ENCODE results near the gene RAB37. TPM values are rescaled to one million over a fixed set of nuclear protein-coding genes. Genes with fewer than 3 reads are reported as not detected.

The RAB37 gene
- total RNA-seq, 1 experiment from 2014 or later = 0.17 TPM

DNA sequence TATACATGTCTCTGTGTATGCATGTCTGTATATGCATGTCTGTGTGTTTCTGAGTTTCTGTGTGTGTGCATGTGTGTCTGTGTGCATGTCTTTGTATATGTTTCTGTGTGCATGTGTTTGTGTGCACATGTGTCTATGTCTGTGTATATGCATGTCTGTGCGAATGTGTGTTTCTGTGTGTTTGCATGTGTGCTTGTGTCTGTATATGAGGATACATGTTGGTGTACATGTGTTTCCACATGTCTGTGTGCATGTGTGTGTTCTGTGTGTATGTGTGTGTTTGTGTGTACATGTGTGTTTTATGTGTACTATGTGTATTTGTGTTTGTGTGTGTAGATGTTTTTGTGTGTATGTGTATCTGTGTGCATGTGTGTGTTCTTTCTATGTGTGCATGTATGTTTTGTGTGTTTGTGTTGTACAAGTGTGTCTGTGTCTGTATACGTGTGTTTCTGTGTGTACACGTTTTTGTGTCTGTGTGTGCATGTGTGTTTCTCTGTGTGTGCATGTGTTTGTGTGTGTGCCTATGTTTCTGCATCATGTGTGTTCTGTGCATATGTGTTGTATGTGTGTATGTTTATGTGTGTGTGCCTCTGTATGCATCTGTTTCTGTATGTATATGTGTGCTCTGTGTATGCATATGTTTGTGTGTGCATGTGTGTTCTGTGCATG lies 8.9 kb upstream of the RAB37 start:
- no peak for DNase-seq (ENCODE audit: extremely low read depth, low read depth)

DNA sequence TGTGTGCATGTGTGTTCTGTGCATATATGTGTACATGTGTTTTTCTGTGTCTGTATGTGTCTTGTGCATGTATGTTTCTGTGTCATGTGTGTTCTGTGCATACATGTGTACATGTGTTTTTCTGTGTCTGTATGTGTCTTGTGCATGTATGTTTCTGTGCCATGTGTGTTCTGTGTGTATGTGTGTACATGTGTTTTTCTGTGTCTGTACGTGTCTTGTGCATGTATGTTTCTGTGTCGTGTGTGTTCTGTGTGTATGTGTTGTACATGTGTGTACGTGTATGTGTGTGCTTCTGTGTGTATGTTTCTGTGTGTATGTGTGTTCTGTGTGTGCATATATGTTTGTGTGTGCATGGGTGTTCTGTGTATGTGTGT lies 8.4 kb upstream of the RAB37 start:
- no peak for DNase-seq (ENCODE audit: extremely low read depth, low read depth)

DNA sequence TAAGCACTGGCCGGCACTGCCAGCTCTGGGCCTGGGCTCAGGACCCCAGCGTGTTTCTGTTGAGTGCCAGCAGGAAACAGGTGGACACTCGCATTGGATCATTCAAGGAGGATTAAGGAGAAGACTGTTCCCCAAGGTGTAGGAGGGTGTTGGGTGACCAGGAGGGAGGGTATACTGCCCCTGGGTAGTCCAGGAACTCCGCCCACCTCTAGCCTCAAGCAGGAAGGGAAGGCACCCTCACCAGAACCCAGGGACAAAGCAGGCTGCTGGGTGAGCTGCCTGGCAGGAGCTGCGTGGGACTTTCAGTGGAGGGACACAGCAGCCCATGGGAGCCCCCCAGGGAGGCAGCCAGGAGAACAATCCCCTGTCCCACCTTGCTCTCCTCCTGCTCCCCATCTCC lies 7.7 kb upstream of the RAB37 start:
- DNase-seq (ENCODE audit: extremely low read depth, low read depth) = no peak

DNA sequence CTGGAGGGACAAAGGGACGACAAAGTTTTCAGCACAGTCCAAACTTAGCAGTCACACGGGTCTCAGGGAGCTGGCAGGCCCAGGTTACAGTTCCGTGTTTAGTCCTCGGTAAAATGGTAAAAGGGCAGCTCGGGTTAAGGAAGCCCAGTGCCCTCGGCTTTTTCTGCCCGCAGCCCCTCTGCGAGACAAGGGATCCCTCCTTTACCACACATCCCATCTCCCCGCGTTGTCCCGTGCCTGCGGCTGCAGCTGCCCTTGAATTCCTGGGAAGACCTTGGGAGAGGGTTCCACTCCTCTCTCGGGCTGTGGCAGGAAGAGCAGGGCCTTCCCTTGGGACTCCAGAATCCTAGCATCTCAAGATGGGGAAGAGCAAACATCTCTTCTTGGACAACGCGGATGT lies 7.2 kb upstream of the RAB37 start:
- DNase-seq (ENCODE audit: extremely low read depth, low read depth) = no peak

DNA sequence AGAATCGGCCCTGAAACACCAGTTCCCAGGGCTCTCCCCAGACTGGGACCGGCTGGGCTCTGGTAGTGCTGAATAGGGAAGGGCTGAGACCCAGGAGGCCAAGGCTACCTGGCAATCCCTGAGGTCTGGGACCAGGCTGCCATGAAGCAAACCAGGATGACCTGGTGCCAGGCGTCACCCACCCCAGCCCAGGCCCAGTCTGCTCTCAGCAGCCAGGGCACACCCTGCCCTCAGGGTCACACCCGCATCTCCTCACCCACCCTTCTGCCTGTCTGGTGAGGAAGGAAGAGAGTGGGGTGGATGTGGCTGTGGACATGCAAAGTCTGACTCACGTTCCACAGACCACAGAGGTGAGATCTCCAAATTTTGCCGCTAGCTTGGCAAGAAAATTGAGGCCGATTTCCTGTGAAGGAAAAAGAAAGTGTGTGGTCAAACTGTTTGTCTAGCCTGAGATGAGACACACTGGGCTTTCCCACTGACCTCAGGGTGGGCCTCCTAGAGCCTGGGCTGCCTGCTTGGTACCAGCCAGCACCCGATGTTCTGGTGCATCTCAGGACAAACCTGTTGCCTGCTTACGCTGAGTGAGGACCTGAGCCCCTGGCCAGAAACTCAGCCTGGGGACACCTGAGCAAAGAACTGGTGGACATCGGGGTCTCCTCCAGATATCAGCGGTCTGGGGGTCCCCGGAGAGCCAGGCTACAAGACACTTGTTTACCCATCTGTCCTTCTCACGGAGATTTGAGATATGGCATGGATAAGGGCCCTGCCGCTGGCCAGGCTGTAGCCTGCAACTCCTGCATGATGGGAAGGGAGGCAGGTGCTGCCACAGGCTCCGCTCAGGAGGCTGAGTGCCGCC lies 6.3 kb upstream of the RAB37 start:
- DNase-seq (ENCODE audit: extremely low read depth, low read depth) = no peak

DNA sequence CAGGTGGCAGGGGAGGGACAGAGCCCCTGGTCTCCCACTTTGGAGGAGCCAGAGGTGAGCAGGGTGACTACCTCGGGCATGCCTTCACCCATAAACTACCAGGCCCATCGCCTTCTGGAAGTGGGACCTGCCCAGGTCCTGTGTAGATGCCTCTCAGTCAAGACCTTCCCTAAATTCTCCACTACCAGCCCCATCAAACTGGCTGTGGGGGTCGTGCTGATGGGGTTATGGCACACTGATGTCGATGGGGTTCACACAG lies 5.8 kb upstream of the RAB37 start:
- no peak for DNase-seq (ENCODE audit: extremely low read depth, low read depth)

DNA sequence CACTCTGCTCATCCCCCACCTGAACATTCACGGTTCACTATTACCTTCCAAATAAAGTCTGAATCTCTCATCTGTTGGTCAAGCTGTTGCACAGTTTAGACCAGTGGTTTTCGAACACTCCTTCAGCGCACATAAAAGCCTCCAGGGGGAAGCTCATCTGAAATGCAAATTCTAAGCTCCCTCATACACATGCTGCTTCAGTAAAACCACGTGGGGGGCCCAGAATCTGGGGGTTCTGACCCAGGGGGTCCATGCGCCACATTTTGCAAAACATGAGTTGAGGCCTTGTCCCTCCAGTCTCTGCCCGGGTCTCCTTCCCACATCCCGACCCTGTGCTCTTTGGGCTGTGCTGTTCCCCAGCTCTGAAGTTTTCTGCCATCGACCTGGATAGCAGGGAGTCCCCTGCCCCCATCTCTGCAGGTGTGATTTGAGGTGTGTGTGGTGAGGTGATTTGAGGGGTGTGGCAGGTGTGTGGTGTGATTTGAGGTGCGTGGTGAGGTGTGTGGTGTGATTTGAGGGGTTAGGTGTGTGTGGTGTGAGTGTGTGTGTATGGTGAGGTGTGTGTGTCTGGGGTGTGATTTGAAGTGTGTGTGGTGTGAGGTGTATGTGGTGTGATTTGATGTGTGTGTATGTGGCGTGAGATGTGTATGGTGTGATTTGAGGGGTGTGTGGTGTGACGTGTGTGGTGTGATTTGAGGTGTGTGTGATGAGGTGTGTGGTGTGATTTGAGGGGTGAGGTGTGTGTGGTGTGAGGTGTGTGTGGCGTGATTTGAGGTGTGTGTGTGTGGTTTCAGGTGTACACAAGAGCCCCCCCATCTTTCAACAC lies 4.8 kb upstream of the RAB37 start:
- no peak for DNase-seq (ENCODE audit: extremely low read depth, low read depth)

DNA sequence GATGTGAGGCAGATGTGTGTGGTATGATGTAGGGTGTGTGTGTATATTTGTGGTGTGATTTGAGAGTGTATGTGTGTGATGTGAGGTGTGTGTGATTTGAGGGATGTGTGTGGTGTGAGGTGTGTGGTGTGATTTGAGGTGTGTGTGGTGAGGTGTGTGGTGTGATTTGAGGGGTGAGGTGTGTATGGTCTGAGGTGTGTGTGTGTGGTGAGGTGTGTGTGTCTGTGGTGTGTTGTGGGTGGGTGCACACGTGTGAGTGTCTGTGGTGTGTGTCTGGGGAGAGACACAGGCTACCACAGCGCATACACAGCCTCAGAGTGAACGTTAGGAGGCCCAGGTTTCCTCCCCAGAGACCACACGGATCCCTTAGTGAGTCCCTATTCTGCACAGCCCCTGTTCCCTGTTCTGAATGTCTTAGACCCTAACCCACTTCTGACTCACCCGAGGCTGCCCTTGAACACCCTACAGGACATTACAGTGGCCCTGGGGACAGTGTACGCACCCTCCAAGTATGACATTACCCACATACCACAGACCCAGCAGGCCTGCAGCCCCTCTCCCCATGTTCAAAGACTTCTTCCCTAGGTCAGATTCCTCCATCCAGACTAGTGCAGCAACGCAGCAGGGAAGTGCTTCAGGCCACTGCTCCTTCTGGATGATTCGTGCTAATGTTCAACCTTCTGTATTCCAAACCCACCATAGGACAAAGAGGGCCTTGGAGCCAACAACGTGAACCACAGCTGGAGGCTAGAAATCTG lies 3.5 kb upstream of the RAB37 start:
- DNase-seq (ENCODE audit: extremely low read depth, low read depth) = no peak

DNA sequence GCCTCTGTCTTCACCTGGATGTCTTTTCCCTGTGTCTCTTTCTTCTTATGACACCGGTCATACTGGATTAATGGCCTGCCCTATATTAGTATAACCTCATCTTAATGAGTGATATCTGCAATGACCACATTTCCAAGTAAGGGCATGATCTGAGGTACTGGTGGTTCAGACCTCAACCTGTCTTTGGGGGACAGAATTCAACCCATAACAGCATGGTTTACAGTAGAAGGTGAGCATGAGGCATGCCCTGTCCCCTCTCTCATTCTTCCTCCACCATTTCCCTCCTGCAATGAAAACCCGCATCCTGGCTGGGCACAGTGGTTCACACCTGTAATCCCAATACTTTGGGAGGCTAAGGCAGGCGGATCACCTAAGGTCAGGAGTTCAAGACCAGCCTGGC lies 2.8 kb upstream of the RAB37 start:
- DNase-seq (ENCODE audit: extremely low read depth, low read depth) = no peak

DNA sequence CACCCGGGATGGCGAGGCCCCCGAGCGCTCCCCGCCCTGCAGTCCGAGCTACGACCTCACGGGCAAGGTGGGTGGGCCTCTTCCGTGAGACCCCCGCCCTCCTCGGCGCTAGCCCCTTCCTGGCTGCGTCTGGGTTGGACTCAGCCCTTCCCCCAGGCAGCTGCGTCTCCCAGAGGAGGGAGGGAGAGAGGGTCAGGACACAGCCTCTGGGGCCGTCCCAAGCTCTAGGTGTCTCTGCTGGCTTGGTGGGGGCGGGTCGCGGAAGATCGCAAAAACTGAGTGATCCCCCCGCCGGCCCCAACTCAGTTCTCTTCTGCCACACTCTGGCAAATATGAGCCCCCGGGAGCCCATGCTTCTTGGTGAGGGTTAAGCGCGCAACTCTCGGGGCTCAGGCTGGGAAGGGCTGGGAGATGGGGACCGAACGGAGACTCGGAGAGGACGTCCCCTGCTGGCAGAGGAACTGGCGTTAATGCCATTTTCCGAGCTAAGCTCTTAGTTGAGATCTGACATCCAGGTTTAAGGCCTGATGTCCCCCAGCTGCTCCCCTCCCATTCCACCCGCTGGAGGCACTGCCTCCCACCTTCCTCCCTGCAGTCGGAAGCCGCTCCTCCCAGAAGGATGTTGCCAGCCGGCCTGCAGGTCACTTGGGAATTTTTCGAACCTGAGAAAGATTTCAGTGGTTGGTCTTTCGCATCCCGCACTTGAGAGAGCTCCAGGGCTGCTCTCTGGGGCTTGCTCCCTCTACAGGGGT lies 419 bp downstream of the RAB37 start:
- no peak for DNase-seq (ENCODE audit: extremely low read depth, low read depth)

DNA sequence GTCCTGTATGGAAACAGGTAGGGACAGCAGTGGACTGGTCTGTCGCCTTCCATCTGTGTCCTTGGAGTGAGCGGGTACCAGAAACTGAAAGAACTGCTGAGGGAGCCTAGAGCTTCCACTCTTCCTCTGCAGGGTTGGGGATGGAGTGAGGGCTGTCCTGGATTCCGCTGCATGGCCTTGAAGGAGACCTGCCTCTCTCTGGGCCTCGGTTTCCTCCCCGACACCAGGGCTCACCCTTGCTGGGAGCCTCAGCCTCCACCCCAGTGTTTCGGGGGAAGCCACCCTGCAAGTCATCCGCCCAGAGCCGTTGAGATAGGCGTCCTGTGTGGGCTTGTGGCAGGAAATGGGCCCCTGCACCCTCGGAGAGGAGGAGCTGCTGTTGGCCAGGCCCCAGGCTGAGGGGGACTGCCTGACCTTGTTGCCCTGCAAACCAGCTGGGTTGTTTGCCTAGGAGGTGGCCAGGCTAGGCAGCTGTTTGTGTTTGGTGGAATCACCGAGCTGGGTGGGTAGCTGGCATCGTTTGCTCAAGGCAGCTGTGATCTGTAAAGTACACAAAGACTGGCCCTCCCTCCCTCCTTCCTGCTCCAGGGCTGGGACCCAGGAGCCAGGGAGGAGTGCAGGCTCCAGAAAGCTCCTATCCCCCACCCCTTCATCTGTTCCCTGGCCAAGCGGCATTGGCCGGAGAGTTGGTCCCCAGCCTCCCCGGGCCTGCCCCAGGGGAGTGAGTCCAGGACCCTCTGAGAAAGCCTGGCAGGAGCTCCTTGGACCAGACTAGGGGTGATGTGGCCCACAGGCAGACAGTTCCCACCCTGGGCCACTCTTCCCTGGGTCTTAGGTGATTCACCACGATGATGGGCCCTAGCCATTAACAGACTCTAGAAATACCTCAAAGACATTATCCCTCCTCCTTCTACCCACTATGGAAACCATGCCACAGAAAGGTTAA lies 1.3 kb downstream of the RAB37 start:
- no peak for DNase-seq (ENCODE audit: extremely low read depth, low read depth)

DNA sequence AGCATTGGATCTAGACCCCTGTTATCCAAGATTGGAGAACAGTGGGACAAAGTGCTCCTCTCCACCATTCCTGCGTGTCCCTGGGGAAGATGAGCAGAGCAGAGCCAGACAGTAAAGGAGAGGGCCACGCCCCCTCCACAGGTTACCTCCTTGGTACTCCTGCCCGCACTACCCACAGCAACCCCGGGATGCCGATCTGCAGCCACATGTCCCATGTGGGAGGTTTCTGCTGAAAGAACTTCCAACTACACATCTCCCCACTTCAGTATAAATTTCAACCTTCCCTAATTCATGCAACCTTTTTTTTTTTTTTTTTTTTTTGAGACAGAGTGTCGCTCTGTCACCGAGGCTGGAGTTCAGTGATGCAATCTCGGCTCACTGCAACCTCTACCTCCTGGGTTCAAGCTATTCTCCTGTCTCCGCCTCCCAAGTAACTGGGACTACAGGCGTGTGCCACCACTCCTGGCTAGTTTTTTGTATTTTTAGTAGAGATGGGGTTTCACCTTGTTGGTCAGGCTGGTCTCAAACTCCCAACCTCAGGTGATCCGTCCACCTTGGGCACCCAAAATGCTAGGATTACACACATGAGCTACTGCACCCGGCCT lies 2.3 kb downstream of the RAB37 start:
- DNase-seq (ENCODE audit: extremely low read depth, low read depth) = no peak

DNA sequence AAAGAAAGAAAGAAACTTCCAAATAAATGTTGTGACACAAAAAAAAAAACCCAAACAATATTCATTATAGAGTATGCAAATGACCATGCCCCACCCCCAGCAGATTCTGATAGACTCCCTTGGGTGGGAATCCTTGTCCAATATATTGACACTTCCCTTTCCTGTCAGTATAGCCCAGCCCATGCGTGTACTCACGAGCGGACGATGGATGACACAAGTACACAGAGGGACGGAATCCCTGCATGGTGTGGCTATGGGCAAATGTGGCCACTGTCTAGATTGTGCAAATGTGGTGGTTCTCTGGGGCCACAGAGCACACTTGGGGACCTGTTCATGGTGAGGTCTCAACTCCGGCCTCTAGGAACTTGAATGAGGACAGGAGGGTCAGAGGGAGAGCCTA lies 3.1 kb downstream of the RAB37 start:
- DNase-seq (ENCODE audit: extremely low read depth, low read depth) = no peak

DNA sequence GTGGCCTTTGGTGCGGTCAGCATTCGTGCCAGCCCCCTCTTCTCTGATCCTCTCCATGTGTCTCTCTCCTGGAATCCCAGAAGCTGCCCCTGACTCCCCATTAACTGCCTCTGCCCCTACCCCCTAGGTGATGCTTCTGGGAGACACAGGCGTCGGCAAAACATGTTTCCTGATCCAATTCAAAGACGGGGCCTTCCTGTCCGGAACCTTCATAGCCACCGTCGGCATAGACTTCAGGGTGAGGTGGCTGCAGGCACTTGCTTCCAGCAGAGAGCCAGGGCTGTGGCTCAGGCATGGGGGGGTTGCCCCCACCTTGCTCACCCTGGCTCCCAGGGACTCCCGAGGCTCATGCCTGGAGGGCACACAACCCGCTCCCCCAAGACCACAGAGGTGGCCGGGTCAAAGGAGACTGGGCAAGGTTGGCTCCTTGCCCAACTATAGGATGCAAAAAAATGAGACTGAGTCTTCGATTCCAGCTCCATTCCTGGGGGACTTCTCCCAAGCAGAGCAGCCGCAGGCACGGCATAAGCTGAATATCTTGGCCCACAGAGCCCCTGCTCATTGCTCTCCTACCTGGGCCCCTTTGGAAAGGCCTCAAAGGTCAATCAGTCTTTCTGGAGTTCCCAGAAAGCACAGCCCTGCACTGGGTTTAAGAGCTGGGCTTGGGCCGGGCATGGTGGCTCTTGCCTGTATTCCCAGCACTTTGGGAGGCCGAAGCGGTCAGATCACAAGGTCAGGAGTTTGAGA lies 3.8 kb downstream of the RAB37 start:
- DNase-seq (ENCODE audit: extremely low read depth, low read depth) = no peak

DNA sequence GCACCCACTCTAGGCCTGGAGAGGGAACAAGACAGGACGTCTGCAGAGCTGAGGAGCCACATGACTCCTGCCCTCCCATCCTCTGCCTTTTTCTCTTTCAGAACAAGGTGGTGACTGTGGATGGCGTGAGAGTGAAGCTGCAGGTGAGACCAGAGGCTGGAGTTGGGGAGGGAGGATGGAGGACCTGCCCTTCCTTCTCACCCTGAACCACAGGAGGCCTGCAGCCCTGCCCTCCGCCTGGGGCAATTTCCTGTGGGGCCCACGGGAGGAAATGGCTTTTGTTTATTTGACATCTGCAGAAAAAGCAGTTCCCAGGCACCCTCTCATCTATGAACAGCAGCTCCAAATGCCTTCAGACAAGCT lies 5.1 kb downstream of the RAB37 start:
- DNase-seq (ENCODE audit: extremely low read depth, low read depth) = no peak

DNA sequence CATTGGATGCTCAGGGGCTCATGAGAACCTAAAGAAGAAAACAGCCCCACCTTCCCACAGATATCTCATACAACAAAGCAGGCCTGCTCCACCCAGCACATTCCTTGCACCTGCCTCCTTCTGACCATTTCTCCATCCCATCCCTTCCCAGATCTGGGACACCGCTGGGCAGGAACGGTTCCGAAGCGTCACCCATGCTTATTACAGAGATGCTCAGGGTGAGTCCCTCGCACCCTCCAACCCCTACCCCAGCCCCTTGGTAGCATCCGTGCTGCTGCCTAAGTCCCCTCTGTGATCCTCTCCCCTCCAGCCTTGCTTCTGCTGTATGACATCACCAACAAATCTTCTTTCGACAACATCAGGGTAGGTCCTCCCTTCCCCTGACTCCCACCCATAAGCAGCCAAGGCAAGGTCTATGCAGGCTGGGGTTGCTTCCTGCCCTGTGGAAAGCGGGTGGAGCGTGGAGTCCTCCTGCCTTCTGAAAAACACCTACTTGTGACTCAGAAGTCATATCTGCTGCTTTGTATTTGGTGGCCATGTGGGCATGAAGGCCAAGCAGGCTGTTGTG lies 6.0 kb downstream of the RAB37 start:
- no peak for DNase-seq (ENCODE audit: extremely low read depth, low read depth)

DNA sequence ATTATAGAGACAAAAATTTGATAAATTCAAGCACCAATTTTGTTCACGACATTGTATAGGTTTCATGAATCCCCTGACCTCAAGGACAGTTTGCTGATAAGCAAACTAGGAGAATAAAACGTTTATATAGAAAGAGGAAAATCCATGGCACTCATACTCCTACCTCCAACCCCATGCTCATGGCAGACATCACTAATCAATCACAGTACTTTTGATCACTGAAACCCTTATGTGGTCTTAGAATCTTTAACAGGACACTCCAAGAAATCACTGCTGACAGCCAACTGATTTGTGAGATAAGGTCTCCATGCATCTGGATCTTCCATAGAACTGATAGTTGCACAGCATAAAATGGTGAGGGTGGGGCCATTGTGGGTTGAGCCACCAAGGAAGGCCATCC lies 6.7 kb downstream of the RAB37 start:
- no peak for DNase-seq (ENCODE audit: extremely low read depth, low read depth)

DNA sequence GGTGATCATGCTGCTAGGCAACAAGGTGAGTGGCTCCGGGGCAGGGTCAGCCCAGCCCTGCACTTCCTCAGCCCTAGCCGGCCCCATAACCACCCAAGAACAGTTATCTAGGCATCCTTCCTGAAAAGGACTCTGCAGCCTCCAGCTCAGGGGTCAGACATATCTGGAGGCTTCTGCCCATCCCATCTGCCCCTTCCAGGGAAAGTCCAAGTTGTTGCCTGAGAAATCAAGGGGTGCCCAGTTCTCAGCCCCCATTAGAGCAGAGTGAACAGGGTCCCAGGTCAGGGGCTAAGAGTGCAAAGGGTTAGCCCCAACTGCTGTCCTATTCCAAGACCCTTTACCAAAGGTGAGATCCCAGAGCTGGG lies 7.3 kb downstream of the RAB37 start:
- no peak for DNase-seq (ENCODE audit: extremely low read depth, low read depth)

All from NCI-H460 (cell line).